Stimulated activated CD4-positive, alpha-beta T cell treated with anti-CD3 and anti-CD28 coated beads, TNF-alpha, amount 100 ng/mL, for 4 hours (primary cell): ENCODE results near the gene TRAPPC1.

Experiments used
- DNase-seq, 3 experiments: peaks; one replicate each; pipeline ENCODE4 v3.0.0-alpha.2; 2020; ENCODE audit warnings: low read depth in 3 of 3

TRAPPC1 gene

GRCh38 chr17:7903154-7904103 lies 28.3 kb downstream of the TRAPPC1 start:
- DNase-seq, result no peak

GRCh38 chr17:7897773-7898172 lies 34.0 kb downstream of the TRAPPC1 start:
- no peak for DNase-seq

GRCh38 chr17:7897090-7897489 lies 34.7 kb downstream of the TRAPPC1 start:
- no peak for DNase-seq

GRCh38 chr17:7894866-7895265 lies 36.9 kb downstream of the TRAPPC1 start:
- DNase-seq, result no peak

GRCh38 chr17:7894226-7894625 lies 37.5 kb downstream of the TRAPPC1 start:
- DNase-seq, result no peak

- DNase-seq, result no peak
Measured at GRCh38 chr17:7893187-7893880, 38.4 kb downstream of the TRAPPC1 start.

GRCh38 chr17:7889166-7889955 lies 42.4 kb downstream of the TRAPPC1 start:
- DNase-seq, result no peak

- DNase-seq, result peak; percentile 40 to 43 (median 41)
Measured at GRCh38 chr17:7888184-7888920, 43.4 kb downstream of the TRAPPC1 start, which contains the start of gene CHD3. Gene CHD3, plus strand, starts transcription at chr17:7888789. Its CDS starts 212 bp downstream, at chr17:7889001.

- DNase-seq, result peak; percentile 69 to 88 (median 84)
Measured at GRCh38 chr17:7887482-7888183, 44.1 kb downstream of the TRAPPC1 start.

- DNase-seq, result no peak
Measured at GRCh38 chr17:7887038-7887481, 44.7 kb downstream of the TRAPPC1 start.

GRCh38 chr17:7886227-7887037 lies 45.3 kb downstream of the TRAPPC1 start:
- peak in 2 of 3 experiments; percentile 15 to 28 for DNase-seq

- peak in 2 of 3 experiments; percentile 15 to 36 for DNase-seq
Measured at GRCh38 chr17:7885367-7886226, 46.1 kb downstream of the TRAPPC1 start.

- peak in 2 of 3 experiments; percentile 46 to 49 for DNase-seq
Measured at GRCh38 chr17:7884581-7885366, 47.0 kb downstream of the TRAPPC1 start.

- no peak for DNase-seq
Measured at GRCh38 chr17:7883781-7884386, 47.9 kb downstream of the TRAPPC1 start.

GRCh38 chr17:7882629-7883028 lies 49.1 kb downstream of the TRAPPC1 start:
- no peak for DNase-seq

GRCh38 chr17:7882068-7882467 lies 49.7 kb downstream of the TRAPPC1 start:
- no peak for DNase-seq
